Fibroblast of lung (primary cell): ENCODE results near the gene MSMB. TPM values are rescaled to one million over a fixed set of nuclear protein-coding genes. Genes with fewer than 3 reads are reported as not detected.
A peak's percentile ranks its signal among the peaks of the same experiment; 100 is the strongest.
"Not testable (repeated sequence)": the region's sequence is repeated elsewhere in the genome, so short reads cannot be mapped to it uniquely, and the experiment has no call there.

Experiments used
- DNase-seq, 2 donors: peaks; one replicate each; pipeline versions ENCODE4 v3.0.0 to v3.0.0-alpha.2; 2010; ENCODE audit warnings: low read depth in 2 of 2
- H2AFZ ChIP-seq: 2 replicates; pipeline ENCODE4 v1.5.1; 2012; ENCODE audit warnings: low read length, control low read depth, inconsistent platforms
- H3K27ac ChIP-seq: 2 replicates; pipeline ENCODE4 v1.5.1; 2011; ENCODE audit warnings: low read length, control low read depth; ENCODE audit not compliant: insufficient read depth
- H3K27me3 ChIP-seq: 2 replicates; pipeline ENCODE4 v1.5.1; 2011; ENCODE audit warnings: mild to moderate bottlenecking, low read length; ENCODE audit not compliant: control insufficient read depth, insufficient read depth
- H3K36me3 ChIP-seq: 2 replicates; pipeline ENCODE4 v1.5.1; 2011; ENCODE audit warnings: low read length; ENCODE audit not compliant: control insufficient read depth, insufficient read depth
- H3K4me1 ChIP-seq: 2 replicates; pipeline ENCODE4 v1.5.1; 2011; ENCODE audit warnings: low read length; ENCODE audit not compliant: control insufficient read depth, insufficient read depth; ENCODE audit errors: extremely low read depth
- H3K4me2 ChIP-seq: 2 replicates; pipeline ENCODE4 v1.5.1; 2011; ENCODE audit warnings: low read length, control low read depth; ENCODE audit not compliant: insufficient read depth; ENCODE audit errors: extremely low read depth
- H3K4me3 ChIP-seq, 4 experiments: fragments of 200-600 bp in 1 of 4; sonication (generic) in 1 of 4; replicated peaks in 1 of 4; 2 replicates each; pipeline ENCODE4 v1.5.1; 2011 to 2016; ENCODE audit warnings: low read length in 4 of 4, low read depth in 3 of 4, mild to moderate bottlenecking in 3 of 4, control low read depth in 2 of 4, inconsistent platforms in 1 of 4, mixed read lengths in 1 of 4; ENCODE audit not compliant: insufficient read depth in 1 of 4; ENCODE audit errors: control extremely low read depth in 1 of 4
- H3K79me2 ChIP-seq: 2 replicates; pipeline ENCODE4 v1.5.1; 2012; ENCODE audit warnings: mild to moderate bottlenecking, low read length, inconsistent platforms; ENCODE audit not compliant: control insufficient read depth, insufficient read depth
- H3K9ac ChIP-seq: 2 replicates; pipeline ENCODE4 v1.5.1; 2011; ENCODE audit warnings: mild to moderate bottlenecking, low read length, control low read depth; ENCODE audit not compliant: insufficient read depth
- H3K9me3 ChIP-seq: 2 replicates; pipeline ENCODE4 v1.5.1; 2012; ENCODE audit warnings: low read depth, low read length; ENCODE audit not compliant: control insufficient read depth, insufficient read depth
- H4K20me1 ChIP-seq: 2 replicates; pipeline ENCODE4 v1.5.1; 2011; ENCODE audit warnings: low read length; ENCODE audit not compliant: control insufficient read depth, insufficient read depth; ENCODE audit errors: extremely low read depth
- CTCF ChIP-seq, 2 donors: IDR thresholded peaks in 1 of 2; conservative IDR thresholded peaks in 1 of 2; 1 replicate in 1 of 2; 2 replicates in 1 of 2; pipeline ENCODE4 v1.5.1; 2011 to 2012; ENCODE audit warnings: low read length in 2 of 2, control low read depth in 1 of 2, inconsistent platforms in 1 of 2, low read depth in 1 of 2, mild to moderate bottlenecking in 1 of 2
- EZH2 ChIP-seq: IDR thresholded peaks from 2 replicates; pipeline ENCODE4 v1.5.1; 2012; ENCODE audit warnings: low read length, control low read depth, mild to moderate bottlenecking; ENCODE audit errors: missing control alignments
- polyA plus RNA-seq, 2 donors: library from polyadenylated mRNA; depleted of rRNA in 1 of 2; stranded (reverse) in 1 of 2; unstranded in 1 of 2; fragments of >200 nt; gene quantifications; 2 replicates each; pipeline ENCODE4 v1.2.1, GENCODE V29; 2011 to 2012; ENCODE audit warnings: missing spikeins in 1 of 2
- total RNA-seq: library from RNA; depleted of rRNA; stranded (reverse); fragments of >200 nt; gene quantifications from 2 replicates; pipeline ENCODE4 v1.2.1, GENCODE V29; 2014

The MSMB gene
- total and polyA plus RNA-seq, 2 donors (not counting 1 experiment from before 2014, with no cell fraction given) = not detected

GRCh38 chr10:46052791-46053375, 6.8 kb upstream of the MSMB start:
- no peak overlapping the region for H3K4me3 ChIP-seq
- peaks cover 6% of the 10 kb centered on the region for H3K27me3 ChIP-seq
- no peak overlapping the region for H3K9ac ChIP-seq
- no peak overlapping the region for H2AFZ ChIP-seq
- no peak overlapping the region for H3K4me2 ChIP-seq
- no peaks in the 10 kb centered on the region for H4K20me1 ChIP-seq
- no peaks in the 10 kb centered on the region for H3K79me2 ChIP-seq
- no peaks in the 10 kb centered on the region for H3K9me3 ChIP-seq
- DNase-seq = no peak
- no peak for TF ChIP-seq CTCF (conservative IDR thresholded peaks at IDR 0.05 in 1 of 2, IDR thresholded peaks at IDR 0.05 in 1 of 2; ENCODE audit: low read depth in 1 of 2, low read length in 2 of 2)
- no peak for TF ChIP-seq EZH2
- no peaks in the 10 kb centered on the region for H3K36me3 ChIP-seq
- no peaks in the 10 kb centered on the region for H3K4me1 ChIP-seq
- no peak overlapping the region for H3K27ac ChIP-seq

GRCh38 chr10:46052057-46052790, 6.2 kb upstream of the MSMB start:
- Histone ChIP-seq H3K9me3 (no peaks in the 10 kb centered on the region), H3K4me3 (no peak overlapping the region), H3K36me3 (no peaks in the 10 kb centered on the region), H3K79me2 (no peaks in the 10 kb centered on the region), H3K27ac (no peak overlapping the region), H4K20me1 (no peaks in the 10 kb centered on the region), H3K4me2 (no peak overlapping the region), H3K9ac (no peak overlapping the region), H2AFZ (no peak overlapping the region), H3K4me1 (no peaks in the 10 kb centered on the region), H3K27me3 (peaks cover 10% of the 10 kb centered on the region)
- DNase-seq = no peak
- no peak for TF ChIP-seq CTCF (conservative IDR thresholded peaks at IDR 0.05 in 1 of 2, IDR thresholded peaks at IDR 0.05 in 1 of 2; ENCODE audit: low read depth in 1 of 2, low read length in 2 of 2)
- no peak for TF ChIP-seq EZH2

- Histone ChIP-seq H4K20me1 (no peaks in the 10 kb centered on the region), H3K79me2 (no peaks in the 10 kb centered on the region), H3K27me3 (peaks cover 11% of the 10 kb centered on the region), H3K36me3 (no peaks in the 10 kb centered on the region), H3K4me2 (no peak overlapping the region), H3K4me3 (no peak overlapping the region), H3K27ac (no peak overlapping the region), H3K9me3 (no peaks in the 10 kb centered on the region), H2AFZ (no peak overlapping the region), H3K9ac (no peak overlapping the region), H3K4me1 (no peaks in the 10 kb centered on the region)
- DNase-seq = peak in 1 of 2 donors; percentile 16
- TF ChIP-seq EZH2 = no peak
- TF ChIP-seq CTCF (conservative IDR thresholded peaks at IDR 0.05 in 1 of 2, IDR thresholded peaks at IDR 0.05 in 1 of 2; ENCODE audit: low read depth in 1 of 2, low read length in 2 of 2) = no peak
Measured at GRCh38 chr10:46050941-46051623, 5.0 kb upstream of the MSMB start.

- not testable (repeated sequence) for H3K36me3 ChIP-seq, H3K79me2 ChIP-seq, H3K4me2 ChIP-seq, DNase-seq, H4K20me1 ChIP-seq, H3K27ac ChIP-seq, H3K9ac ChIP-seq, H3K4me3 ChIP-seq, H3K4me1 ChIP-seq, H3K9me3 ChIP-seq, H2AFZ ChIP-seq
- H3K27me3 ChIP-seq = peaks cover 11% of the 10 kb centered on the region
Measured at GRCh38 chr10:46049497-46049831, 3.4 kb upstream of the MSMB start.
